Loucy (cell line): Measurements from ENCODE around the gene KLK4.
"Not testable (repeated sequence)": the region's sequence is repeated elsewhere in the genome, so short reads cannot be mapped to it uniquely, and the experiment has no call there.

Experiments
- H2AFZ ChIP-seq: fragments of 200-600 bp; sonication (generic); 2 replicates; pipeline ENCODE4 v1.6.0; 2016; ENCODE audit warnings: antibody characterized with exemption, mild to moderate bottlenecking, low read length, moderate library complexity
- H3F3A ChIP-seq: fragments of 200-600 bp; 2 replicates; pipeline ENCODE4 v1.6.0; 2016; ENCODE audit warnings: antibody characterized with exemption, low read depth, mild to moderate bottlenecking
- H3K27me3 ChIP-seq: fragments of 200-600 bp; sonication (generic); 2 replicates; pipeline ENCODE4 v1.6.1; 2014; ENCODE audit warnings: low read length, mild to moderate bottlenecking; ENCODE audit not compliant: insufficient read depth, poor library complexity, severe bottlenecking
- H3K36me3 ChIP-seq: fragments of 200-600 bp; sonication (generic); 2 replicates; pipeline ENCODE4 v1.6.1; 2016; ENCODE audit warnings: low read length; ENCODE audit not compliant: insufficient read depth
- H3K4me1 ChIP-seq: fragments of 200-600 bp; sonication (generic); 2 replicates; pipeline ENCODE4 v1.5.1; 2014; ENCODE audit warnings: low read length, mild to moderate bottlenecking; ENCODE audit not compliant: insufficient read depth, poor library complexity, severe bottlenecking
- H3K4me2 ChIP-seq: fragments of 200-600 bp; sonication (generic); 2 replicates; pipeline ENCODE4 v1.6.0; 2014; ENCODE audit warnings: antibody characterized with exemption, low read length, low read depth, mild to moderate bottlenecking; ENCODE audit not compliant: poor library complexity, severe bottlenecking
- H3K4me3 ChIP-seq: fragments of 200-600 bp; sonication (generic); 2 replicates; pipeline ENCODE4 v1.5.1; 2014; ENCODE audit warnings: low read length, mild to moderate bottlenecking, mixed read lengths; ENCODE audit not compliant: poor library complexity, severe bottlenecking
- H3K79me2 ChIP-seq: fragments of 200-600 bp; sonication (generic); 2 replicates; pipeline ENCODE4 v1.6.1; 2014; ENCODE audit warnings: low read length; ENCODE audit not compliant: insufficient read depth
- H3K9ac ChIP-seq: fragments of 200-600 bp; sonication (generic); 2 replicates; pipeline ENCODE4 v1.6.0; 2014; ENCODE audit warnings: mild to moderate bottlenecking, low read depth, low read length, moderate library complexity; ENCODE audit not compliant: poor library complexity, severe bottlenecking
- H3K9me2 ChIP-seq: fragments of 200-600 bp; sonication (generic); replicated peaks from 2 replicates; pipeline ENCODE4 v1.6.1; 2016; ENCODE audit warnings: low read depth, low read length, mixed read lengths
- H3K9me3 ChIP-seq: fragments of 200-600 bp; sonication (generic); 2 replicates; pipeline ENCODE4 v1.6.1; 2014; ENCODE audit warnings: mild to moderate bottlenecking, antibody characterized with exemption, low read length, low read depth; ENCODE audit not compliant: insufficient read depth
- H4K20me1 ChIP-seq: fragments of 200-600 bp; sonication (generic); 2 replicates; pipeline ENCODE4 v1.6.0; 2014; ENCODE audit warnings: antibody characterized with exemption, low read length, mild to moderate bottlenecking; ENCODE audit not compliant: insufficient read depth, poor library complexity, severe bottlenecking
- EZH2phosphoT487 ChIP-seq: fragments of 200-600 bp; IDR thresholded peaks from 2 replicates; pipeline ENCODE4 v1.6.1; 2018; ENCODE audit warnings: antibody characterized with exemption, mild to moderate bottlenecking, moderate library complexity, borderline replicate concordance
- TF ChIP-seq, protein P1 (sequence below): fragments of 200-600 bp; sonication (generic); conservative IDR thresholded peaks from 2 replicates; pipeline ENCODE4 v1.5.1; 2014; ENCODE audit warnings: mild to moderate bottlenecking, antibody characterized with exemption, low read length

Gene KLK4

DNA sequence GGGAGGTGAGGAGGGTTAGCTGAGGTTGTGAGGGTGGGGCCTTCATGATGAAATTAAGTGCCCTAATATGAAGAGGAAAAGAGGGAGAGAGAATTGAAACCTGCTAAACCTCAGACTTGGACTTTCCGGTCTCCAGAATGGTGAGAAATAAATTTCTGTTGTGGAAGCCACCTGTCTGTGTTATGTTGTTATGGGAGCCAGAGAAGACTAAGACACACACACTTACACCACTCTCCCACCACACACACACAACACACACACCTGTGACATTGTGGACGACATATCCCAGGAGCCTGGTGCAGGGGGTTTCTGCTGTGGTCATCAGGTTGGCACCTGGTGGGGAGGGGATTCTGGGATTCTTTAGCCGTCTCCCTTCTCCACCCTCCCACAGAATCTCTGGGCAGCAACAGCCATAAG, 14.0 kb downstream of the KLK4 start:
- no peak overlapping the region for H3K4me2 ChIP-seq
- H2AFZ ChIP-seq = no peak overlapping the region
- no peaks in the 10 kb centered on the region for H3K36me3 ChIP-seq
- H3K9ac ChIP-seq = no peak overlapping the region
- no peaks in the 10 kb centered on the region for H4K20me1 ChIP-seq
- TF ChIP-seq, protein P1, sequence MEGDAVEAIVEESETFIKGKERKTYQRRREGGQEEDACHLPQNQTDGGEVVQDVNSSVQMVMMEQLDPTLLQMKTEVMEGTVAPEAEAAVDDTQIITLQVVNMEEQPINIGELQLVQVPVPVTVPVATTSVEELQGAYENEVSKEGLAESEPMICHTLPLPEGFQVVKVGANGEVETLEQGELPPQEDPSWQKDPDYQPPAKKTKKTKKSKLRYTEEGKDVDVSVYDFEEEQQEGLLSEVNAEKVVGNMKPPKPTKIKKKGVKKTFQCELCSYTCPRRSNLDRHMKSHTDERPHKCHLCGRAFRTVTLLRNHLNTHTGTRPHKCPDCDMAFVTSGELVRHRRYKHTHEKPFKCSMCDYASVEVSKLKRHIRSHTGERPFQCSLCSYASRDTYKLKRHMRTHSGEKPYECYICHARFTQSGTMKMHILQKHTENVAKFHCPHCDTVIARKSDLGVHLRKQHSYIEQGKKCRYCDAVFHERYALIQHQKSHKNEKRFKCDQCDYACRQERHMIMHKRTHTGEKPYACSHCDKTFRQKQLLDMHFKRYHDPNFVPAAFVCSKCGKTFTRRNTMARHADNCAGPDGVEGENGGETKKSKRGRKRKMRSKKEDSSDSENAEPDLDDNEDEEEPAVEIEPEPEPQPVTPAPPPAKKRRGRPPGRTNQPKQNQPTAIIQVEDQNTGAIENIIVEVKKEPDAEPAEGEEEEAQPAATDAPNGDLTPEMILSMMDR = no peak
- TF ChIP-seq EZH2phosphoT487 = no peak
- no peaks in the 10 kb centered on the region for H3K4me1 ChIP-seq
- H3K79me2 ChIP-seq = no peaks in the 10 kb centered on the region
- no peaks in the 10 kb centered on the region for H3K27me3 ChIP-seq
- no peaks in the 10 kb centered on the region for H3K9me3 ChIP-seq
- H3K4me3 ChIP-seq = no peak overlapping the region
- no peaks in the 10 kb centered on the region for H3F3A ChIP-seq
- no peaks in the 10 kb centered on the region for H3K9me2 ChIP-seq

DNA sequence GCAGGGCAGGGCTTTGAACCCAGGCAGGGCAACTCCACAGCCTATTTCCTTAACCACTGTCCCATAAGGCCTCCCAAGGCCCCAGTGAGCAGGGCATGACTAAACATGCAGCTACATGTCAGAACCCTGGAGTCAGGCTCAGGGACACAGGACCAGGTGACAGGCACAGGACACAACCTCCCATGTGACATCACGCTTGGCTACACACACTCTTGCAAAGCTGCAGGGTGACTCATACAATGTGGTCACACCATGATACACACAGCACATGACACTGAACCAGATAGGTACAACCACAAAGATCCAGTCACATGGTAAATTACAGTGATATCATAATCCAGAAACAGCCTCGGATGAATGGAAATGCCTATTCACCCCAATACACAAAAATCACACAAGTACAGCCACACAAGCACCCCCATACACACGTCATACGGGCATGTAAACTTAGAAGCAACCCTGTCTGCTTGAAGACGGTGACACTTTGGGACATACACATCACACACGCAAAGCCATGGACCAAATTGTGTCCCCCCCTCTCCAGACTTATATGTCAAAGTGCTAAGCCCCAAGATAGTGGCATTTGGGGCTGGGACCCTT, 14.5 kb downstream of the KLK4 start:
- no peak for TF ChIP-seq EZH2phosphoT487
- TF ChIP-seq, protein P1 = no peak
- Histone ChIP-seq H3K9ac (no peak overlapping the region), H3K4me2 (no peak overlapping the region), H3K9me3 (no peaks in the 10 kb centered on the region), H3K4me3 (no peak overlapping the region), H2AFZ (no peak overlapping the region), H3F3A (no peaks in the 10 kb centered on the region), H3K4me1 (no peaks in the 10 kb centered on the region), H3K9me2 (no peaks in the 10 kb centered on the region), H3K36me3 (no peaks in the 10 kb centered on the region), H3K79me2 (no peaks in the 10 kb centered on the region), H4K20me1 (no peaks in the 10 kb centered on the region), H3K27me3 (no peaks in the 10 kb centered on the region)

DNA sequence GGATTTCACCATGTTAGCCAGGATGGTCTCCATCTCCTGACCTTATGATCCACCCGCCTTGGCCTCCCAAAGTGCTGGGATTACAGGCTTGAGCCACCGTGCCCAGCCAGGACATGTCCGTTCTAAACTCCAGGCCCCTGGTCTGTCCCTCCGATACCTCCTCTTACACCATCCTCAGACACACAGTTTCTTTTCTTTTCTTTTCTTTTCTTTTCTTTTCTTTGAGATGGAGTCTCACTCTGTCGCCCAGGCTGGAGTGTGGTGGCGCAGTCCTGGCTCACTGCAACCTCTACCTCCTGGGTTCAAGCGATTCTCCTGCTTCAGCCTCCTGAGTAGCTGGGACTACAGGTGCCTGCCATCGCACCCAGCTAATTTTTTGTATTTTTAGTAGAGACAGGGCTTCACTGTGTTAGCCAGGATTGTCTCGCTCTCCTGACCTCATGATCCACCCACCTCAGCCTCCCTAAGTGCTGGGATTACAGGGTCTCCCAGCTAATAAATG, 15.1 kb downstream of the KLK4 start:
- H3K36me3 ChIP-seq, H3K4me2 ChIP-seq, H3K27me3 ChIP-seq, H3K79me2 ChIP-seq, H3K9me2 ChIP-seq, H3F3A ChIP-seq, H3K4me1 ChIP-seq, H3K4me3 ChIP-seq, H4K20me1 ChIP-seq, H3K9ac ChIP-seq, H3K9me3 ChIP-seq, H2AFZ ChIP-seq: not testable (repeated sequence)
